Smooth muscle cell (in vitro differentiated cells): Measurements from ENCODE around the gene ZFC3H1. TPM values are rescaled to one million over a fixed set of nuclear protein-coding genes. Genes with fewer than 3 reads are reported as not detected.

Source experiments
- DNase-seq: peaks from one replicate; lab custom pipeline; 2025; ENCODE audit not compliant: unreplicated experiment; lab: John Stamatoyannopoulos, UW
- H2AFZ ChIP-seq: fragments of 200-600 bp; sonication (generic); 2 replicates; pipeline ENCODE4 v1.6.0; 2016; ENCODE audit warnings: antibody characterized with exemption, low read depth, mild to moderate bottlenecking
- H3F3A ChIP-seq: fragments of 200-600 bp; sonication (generic); 2 replicates; pipeline ENCODE4 v1.6.0; 2017; ENCODE audit warnings: antibody characterized with exemption, low read depth
- H3K27ac ChIP-seq: fragments of 200-600 bp; sonication (generic); 2 replicates; pipeline ENCODE4 v1.5.1; 2016; ENCODE audit warnings: low read depth, mild to moderate bottlenecking
- H3K27me3 ChIP-seq: fragments of 200-600 bp; sonication (generic); 2 replicates; pipeline ENCODE4 v1.6.1; 2016; ENCODE audit warnings: low read depth, mild to moderate bottlenecking
- H3K36me3 ChIP-seq: fragments of 200-600 bp; sonication (generic); 2 replicates; pipeline ENCODE4 v1.5.1; 2016; ENCODE audit warnings: low read depth
- H3K4me1 ChIP-seq: fragments of 200-600 bp; sonication (generic); 2 replicates; pipeline ENCODE4 v1.5.1; 2016; ENCODE audit warnings: low read depth
- H3K4me2 ChIP-seq: fragments of 200-600 bp; sonication (generic); 2 replicates; pipeline ENCODE4 v1.6.0; 2016; ENCODE audit warnings: mild to moderate bottlenecking
- H3K4me3 ChIP-seq: fragments of 200-600 bp; sonication (generic); 2 replicates; pipeline ENCODE4 v1.5.1; 2016; ENCODE audit warnings: mild to moderate bottlenecking
- H3K79me2 ChIP-seq: fragments of 200-600 bp; sonication (generic); 2 replicates; pipeline ENCODE4 v1.6.0; 2016; ENCODE audit warnings: low read depth, mild to moderate bottlenecking
- H3K9ac ChIP-seq: fragments of 200-600 bp; sonication (generic); 2 replicates; pipeline ENCODE4 v1.6.0; 2016; ENCODE audit warnings: low read depth
- H3K9me3 ChIP-seq: fragments of 200-600 bp; sonication (generic); replicated peaks from 2 replicates; pipeline ENCODE4 v1.5.1; 2016; ENCODE audit warnings: low read depth
- H4K20me1 ChIP-seq: fragments of 200-600 bp; sonication (generic); 2 replicates; pipeline ENCODE4 v1.6.0; 2016; ENCODE audit warnings: low read depth
- WGBS: methylation state at CpG from one replicate; pipeline ENCODE4 v1.1.7; 2016; ENCODE audit warnings: low lambda C conversion rate; 5-methylcytosine and 5-hydroxymethylcytosine counted together
- polyA plus RNA-seq: library from polyadenylated mRNA; unstranded; fragments of >200 nt; fragmentation: Nextera tagmentation; extraction: Ambion mirVana; gene quantifications from 2 replicates; pipeline ENCODE4 v1.2.1, GENCODE V29; 2016
- total RNA-seq: library from RNA; depleted of rRNA; stranded (reverse); fragments of >200 nt; gene quantifications from 2 replicates; pipeline ENCODE4 v1.2.3, GENCODE V29; 2014
- TF ChIP-seq, protein P1 (sequence below): fragments of 200-600 bp; sonication (generic); IDR thresholded peaks from 2 replicates; pipeline ENCODE4 v1.5.1; 2017; ENCODE audit warnings: borderline replicate concordance, mild to moderate bottlenecking, antibody characterized with exemption; ENCODE audit not compliant: insufficient read depth, poor library complexity, severe bottlenecking

Gene ZFC3H1
- total and polyA plus RNA-seq, 2 experiments from 2014 or later, result 17.5 to 52.9 TPM

DNA sequence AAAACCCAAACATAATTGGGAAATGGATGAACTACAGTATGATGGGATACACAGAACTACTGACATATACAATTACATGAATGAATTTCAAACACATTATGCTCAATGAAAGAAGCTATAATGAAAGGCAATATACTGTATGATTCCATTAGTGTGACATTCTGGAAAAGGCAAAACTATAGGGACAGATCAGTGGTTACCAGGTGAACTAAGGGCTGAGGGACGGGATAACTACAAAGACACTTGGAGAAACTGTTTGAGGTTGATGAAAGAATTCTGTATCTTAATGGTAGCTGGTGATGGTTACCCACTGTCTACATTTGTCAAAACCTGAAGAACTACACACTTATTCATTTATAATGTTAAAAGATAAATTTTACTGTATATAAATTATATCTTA, 7.7 kb downstream of the ZFC3H1 start:
- Histone ChIP-seq H2AFZ (no peak overlapping the region), H3K27me3 (no peaks in the 10 kb centered on the region), H3K9me3 (peaks cover 4% of the 10 kb centered on the region), H3K4me1 (peaks cover 18% of the 10 kb centered on the region), H3K4me3 (peak overlapping the region; percentile 15), H3K27ac (peak overlapping the region; percentile 7), H3K9ac (no peak overlapping the region), H3K79me2 (peaks cover 100% of the 10 kb centered on the region), H3K4me2 (peak overlapping the region; percentile 17), H4K20me1 (peaks cover 98% of the 10 kb centered on the region), H3F3A (peaks cover 4% of the 10 kb centered on the region), H3K36me3 (peaks cover 51% of the 10 kb centered on the region)
- DNase-seq, result no peak
- TF ChIP-seq, protein P1, sequence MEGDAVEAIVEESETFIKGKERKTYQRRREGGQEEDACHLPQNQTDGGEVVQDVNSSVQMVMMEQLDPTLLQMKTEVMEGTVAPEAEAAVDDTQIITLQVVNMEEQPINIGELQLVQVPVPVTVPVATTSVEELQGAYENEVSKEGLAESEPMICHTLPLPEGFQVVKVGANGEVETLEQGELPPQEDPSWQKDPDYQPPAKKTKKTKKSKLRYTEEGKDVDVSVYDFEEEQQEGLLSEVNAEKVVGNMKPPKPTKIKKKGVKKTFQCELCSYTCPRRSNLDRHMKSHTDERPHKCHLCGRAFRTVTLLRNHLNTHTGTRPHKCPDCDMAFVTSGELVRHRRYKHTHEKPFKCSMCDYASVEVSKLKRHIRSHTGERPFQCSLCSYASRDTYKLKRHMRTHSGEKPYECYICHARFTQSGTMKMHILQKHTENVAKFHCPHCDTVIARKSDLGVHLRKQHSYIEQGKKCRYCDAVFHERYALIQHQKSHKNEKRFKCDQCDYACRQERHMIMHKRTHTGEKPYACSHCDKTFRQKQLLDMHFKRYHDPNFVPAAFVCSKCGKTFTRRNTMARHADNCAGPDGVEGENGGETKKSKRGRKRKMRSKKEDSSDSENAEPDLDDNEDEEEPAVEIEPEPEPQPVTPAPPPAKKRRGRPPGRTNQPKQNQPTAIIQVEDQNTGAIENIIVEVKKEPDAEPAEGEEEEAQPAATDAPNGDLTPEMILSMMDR, result no peak
- 93% methylated on average over 1 of the region's 1 CpG for WGBS

DNA sequence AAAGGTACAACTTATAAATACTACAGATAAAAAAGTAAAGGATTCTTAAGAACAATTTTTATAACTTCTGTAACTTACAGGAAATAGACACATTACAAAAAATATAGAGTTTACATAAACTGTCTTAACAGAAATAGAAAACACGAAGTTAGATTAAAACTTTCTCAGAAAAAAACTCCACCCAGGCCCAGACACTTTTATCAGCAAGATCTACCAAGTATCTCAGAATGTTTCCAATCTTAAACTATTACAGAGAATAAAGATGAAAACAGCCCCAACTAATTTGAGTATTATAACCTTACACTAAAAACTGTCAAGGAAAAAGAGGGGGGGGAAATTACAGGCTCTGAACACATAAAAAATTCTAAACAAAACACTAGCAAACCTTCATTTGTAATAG, 8.2 kb downstream of the ZFC3H1 start:
- peak overlapping the region; percentile 15 for H3K4me3 ChIP-seq
- H4K20me1 ChIP-seq, result peaks cover 98% of the 10 kb centered on the region
- no peak overlapping the region for H3K9ac ChIP-seq
- peaks cover 4% of the 10 kb centered on the region for H3K9me3 ChIP-seq
- TF ChIP-seq, protein P1, result no peak
- no peak for DNase-seq
- H3K27ac ChIP-seq, result peak overlapping the region; percentile 7
- peaks cover 14% of the 10 kb centered on the region for H3K4me1 ChIP-seq
- 87% methylated on average over 1 of the region's 1 CpG for WGBS
- peaks cover 51% of the 10 kb centered on the region for H3K36me3 ChIP-seq
- no peaks in the 10 kb centered on the region for H3K27me3 ChIP-seq
- H3F3A ChIP-seq, result peaks cover 4% of the 10 kb centered on the region
- no peak overlapping the region for H2AFZ ChIP-seq
- peak overlapping the region; percentile 17 for H3K4me2 ChIP-seq
- peaks cover 100% of the 10 kb centered on the region for H3K79me2 ChIP-seq

DNA sequence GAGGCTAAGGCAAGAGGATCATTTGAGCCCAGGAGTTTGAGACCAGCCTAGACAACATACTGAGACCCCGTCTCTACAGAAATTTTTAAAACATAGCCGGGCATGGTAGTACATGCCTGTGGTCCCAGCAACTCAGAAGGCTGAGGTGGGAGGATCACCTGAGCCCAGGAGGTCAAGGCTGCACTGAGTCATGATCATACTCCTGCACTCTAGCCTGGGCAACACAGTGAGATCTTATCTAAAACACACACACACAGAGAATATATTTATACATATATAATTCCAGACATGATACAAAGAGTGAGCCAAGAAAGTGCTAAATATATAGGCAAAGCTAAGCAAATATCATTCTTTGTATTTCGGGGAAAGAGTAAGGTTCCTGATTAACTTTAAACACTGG, 9.4 kb downstream of the ZFC3H1 start:
- peaks cover 44% of the 10 kb centered on the region for H3K36me3 ChIP-seq
- H3K9ac ChIP-seq, result no peak overlapping the region
- no peak overlapping the region for H3K4me3 ChIP-seq
- no peak overlapping the region for H3K4me2 ChIP-seq
- H4K20me1 ChIP-seq, result peaks cover 98% of the 10 kb centered on the region
- H3K27me3 ChIP-seq, result no peaks in the 10 kb centered on the region
- H3K9me3 ChIP-seq, result peaks cover 4% of the 10 kb centered on the region
- TF ChIP-seq, protein P1, result no peak
- H3F3A ChIP-seq, result peaks cover 4% of the 10 kb centered on the region
- no peak for DNase-seq
- no peak overlapping the region for H3K27ac ChIP-seq
- no peak overlapping the region for H2AFZ ChIP-seq
- 76% methylated on average over 3 of the region's 3 CpGs for WGBS
- H3K4me1 ChIP-seq, result peaks cover 10% of the 10 kb centered on the region
- H3K79me2 ChIP-seq, result peaks cover 98% of the 10 kb centered on the region

DNA sequence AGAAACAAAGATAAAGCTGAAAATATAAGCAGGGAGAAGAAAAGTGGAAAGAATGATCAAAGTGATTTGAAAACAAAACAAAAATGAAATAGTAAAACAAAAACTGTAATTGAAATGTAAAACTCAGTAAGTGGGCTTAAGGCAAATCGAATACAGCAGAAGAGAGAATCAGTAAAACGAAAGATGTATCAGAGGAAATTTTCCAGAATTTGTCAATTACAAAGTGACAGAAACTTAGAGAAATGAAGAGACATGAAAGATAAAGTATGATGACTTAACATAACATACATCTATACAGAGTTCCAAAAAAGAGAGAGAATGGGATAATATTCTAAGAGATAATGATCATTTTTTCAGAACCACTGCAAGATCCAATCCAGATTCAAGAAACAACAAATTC, 10.5 kb downstream of the ZFC3H1 start:
- Histone ChIP-seq H3K27me3 (no peaks in the 10 kb centered on the region), H3K36me3 (peaks cover 40% of the 10 kb centered on the region), H3K9ac (no peak overlapping the region), H3K9me3 (peaks cover 4% of the 10 kb centered on the region), H3K4me1 (peaks cover 10% of the 10 kb centered on the region), H3F3A (peaks cover 4% of the 10 kb centered on the region), H3K79me2 (peaks cover 98% of the 10 kb centered on the region), H2AFZ (no peak overlapping the region), H3K4me3 (no peak overlapping the region), H3K27ac (no peak overlapping the region), H3K4me2 (no peak overlapping the region), H4K20me1 (peaks cover 99% of the 10 kb centered on the region)
- DNase-seq, result no peak
- TF ChIP-seq, protein P1, result no peak
- 96% methylated on average over 2 of the region's 2 CpGs for WGBS
